T1000 (cell line): ENCODE measurements around the gene MYLK.
"Not testable (repeated sequence)": the region's sequence is repeated elsewhere in the genome, so short reads cannot be mapped to it uniquely, and the experiment has no call there.

Source experiments
- DNase-seq: peaks from one replicate; lab custom pipeline; 2025; ENCODE audit warnings: mixed read lengths; lab: John Stamatoyannopoulos, UW

Gene MYLK

DNA sequence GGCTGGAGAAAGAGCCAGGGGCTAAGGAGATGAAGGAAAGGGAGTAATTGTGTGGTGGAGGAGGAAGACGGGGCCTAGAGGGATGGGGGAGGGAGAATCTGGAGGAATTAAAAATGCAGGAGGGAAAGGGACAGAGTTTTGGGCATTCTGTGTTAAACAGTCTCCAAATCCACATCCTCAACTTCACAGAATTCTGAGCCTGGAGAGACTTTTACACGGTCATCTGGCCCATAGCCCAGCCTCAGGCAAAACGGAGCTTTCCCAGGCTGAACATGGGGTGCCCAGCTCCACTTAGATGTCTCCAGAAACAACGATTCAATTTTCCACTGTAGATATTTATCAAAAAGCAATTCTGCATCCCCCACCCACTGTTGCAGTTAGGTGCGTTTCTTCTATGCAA is 161.7 kb downstream of the MYLK start:
- no peak for DNase-seq

DNA sequence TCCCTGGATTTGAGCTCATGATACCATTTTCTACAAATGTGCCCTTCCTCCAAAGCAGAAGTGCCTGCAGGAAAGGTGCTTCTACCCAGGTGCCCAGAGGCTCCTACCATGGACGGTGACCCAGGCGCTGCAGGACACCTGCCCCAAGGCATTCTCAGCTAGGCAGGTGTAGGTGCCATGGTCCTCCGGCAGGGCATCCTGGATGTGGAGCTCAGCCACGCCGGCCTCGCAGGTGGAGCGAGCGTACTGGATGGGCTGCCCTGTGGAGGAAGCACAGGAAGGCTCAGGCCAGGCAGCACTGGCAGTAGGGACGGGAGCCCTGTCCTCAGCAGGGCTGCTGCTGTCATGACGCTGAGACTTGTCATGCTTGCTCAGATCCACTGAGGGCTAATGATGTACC is 162.1 kb downstream of the MYLK start:
- no peak for DNase-seq

DNA sequence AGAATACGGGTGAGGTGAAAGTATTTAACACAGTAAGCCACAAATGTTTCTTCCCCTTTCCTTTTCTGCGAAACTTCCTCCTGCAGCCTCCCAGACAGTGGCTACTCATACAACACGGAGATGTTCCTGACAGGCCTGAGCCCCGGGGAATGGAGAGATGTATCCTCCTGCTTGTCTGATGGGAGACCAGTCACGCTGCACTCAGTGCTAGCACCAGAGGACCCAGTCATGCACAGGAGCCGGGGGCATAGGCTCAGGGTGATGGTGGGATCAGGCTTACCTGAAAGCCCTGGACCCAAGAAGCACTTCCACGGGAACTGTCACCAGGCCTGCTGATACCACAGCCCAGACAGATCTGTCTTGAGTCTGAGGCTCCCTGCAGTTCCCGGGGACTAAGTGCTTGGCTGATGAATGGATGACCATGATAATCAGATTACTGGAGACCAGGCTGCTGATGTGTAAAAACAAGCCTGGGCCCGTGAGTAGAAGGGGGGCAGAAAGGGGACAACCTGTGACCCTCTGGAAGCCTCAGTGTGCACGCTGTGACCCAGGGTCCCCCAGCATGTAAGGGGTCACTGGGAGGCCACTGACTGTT is 162.9 kb downstream of the MYLK start:
- DNase-seq, result not testable (repeated sequence)

DNA sequence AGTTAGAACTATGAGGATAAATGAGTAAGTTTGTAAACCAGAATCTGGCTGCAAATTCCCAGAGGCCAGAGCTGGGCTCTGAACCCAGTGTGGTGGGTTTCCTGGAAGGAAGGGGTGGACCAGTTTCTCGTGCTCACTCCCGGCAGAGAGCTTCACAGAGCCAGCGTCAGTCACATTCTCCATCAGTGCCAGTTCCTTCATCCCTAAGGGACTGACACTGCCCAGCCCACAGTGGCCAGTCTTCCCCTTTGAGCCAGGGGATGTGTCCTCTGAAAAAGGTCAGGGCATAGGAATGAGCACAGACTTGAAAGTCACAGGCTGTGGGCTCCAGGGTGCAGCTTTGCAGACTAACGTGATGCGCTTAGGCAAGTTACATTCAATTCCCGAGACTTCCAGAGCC is 163.5 kb downstream of the MYLK start:
- DNase-seq, result no peak

DNA sequence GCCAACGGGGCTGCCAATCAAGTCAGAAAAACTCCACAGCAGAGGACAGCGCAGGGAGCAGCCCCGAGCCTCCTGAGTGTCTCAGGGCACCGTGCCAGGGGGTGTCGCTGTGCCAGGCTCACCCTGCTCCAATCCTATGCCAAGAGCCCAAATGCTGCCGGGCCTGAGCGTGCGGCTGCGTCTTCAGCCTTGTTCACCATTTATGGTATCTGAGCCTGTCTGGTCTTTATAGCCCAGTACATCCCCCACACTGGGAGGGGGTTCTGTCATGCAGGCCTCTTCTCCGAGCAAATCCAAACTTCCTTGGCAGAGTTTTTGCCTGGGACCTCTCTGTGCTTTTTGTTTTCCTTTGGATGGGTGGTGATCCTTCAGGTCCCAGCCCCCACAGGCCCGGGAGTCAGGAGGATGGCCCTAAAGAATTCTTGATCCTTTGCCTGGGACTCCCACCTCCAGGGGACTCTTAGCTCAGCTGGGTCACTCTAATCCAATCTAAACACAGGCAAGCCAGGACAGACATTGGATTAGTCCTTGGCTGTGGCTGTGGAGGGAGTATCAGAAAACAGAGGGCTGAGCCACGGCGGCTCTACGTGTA is 164.2 kb downstream of the MYLK start:
- DNase-seq, result no peak

DNA sequence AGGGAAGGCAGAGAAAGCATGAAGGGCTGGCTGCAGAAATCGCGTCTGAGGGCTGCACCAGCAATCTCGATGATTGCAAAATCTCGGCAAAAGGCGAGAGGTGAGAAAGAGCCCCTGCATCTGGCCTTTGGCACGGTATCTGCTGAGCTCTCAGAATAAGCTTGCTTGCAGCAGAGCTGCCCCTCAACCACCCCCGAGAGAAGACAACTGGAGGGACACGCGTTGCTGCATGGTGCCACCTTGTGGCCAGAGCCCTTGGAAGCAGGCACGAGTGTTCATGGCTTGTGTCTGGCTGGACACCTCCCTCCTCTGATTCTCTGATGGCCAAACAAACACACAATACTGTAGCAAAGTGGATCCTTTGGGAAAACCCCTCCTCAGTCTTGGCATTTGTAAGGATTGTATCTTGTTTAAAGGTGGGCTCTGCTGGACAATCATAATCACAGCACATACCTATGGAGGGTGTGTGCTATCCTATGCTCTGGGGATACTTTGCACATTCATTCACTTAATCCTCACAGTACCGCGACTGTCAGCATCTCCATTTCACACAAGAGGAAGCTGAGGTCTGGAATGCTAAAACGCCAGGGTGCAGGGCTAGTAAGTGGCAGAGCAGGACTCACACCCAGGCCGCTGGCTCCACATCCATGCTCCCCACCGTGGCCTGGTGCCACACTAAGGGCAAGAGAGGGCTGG is 164.9 kb downstream of the MYLK start:
- peak; percentile 30 for DNase-seq

DNA sequence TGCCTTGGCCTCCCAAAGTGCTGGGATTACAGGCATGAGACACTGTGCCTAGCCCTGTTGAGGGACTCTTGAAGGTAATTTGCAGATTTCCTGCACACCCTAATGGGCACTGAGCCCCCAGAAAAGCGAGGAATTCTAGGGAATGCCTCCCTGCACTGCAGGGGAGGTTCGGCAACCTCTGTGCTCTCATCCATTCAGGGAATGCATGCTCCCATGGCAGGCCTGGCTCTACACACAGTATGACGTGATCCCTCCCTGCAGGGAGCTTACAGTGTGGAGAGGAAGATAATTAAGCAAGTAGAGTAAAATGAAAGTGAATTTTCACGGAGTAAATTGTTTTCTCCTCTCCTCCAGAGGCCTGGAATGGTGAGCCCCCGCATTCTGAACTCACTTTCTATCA is 166.0 kb downstream of the MYLK start:
- no peak for DNase-seq

DNA sequence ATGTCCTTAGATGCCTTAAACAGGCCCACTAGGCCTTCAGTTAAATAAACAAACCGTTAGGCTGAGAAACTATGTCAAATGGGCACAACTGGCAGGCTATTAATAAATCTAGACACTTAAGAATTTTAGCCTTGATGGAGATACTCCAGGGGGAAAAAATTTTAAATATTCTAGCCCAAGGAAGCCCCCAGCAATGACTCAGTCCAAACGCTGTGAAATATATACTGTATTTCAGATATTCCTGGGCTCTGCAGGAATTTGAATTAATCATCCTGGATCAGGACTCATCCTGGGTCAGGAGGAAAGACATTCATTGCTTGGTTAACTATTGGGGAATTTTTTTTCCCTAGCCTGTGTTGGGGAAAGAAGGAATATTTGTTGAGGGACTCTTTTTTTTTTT is 166.7 kb downstream of the MYLK start:
- not testable (repeated sequence) for DNase-seq

DNA sequence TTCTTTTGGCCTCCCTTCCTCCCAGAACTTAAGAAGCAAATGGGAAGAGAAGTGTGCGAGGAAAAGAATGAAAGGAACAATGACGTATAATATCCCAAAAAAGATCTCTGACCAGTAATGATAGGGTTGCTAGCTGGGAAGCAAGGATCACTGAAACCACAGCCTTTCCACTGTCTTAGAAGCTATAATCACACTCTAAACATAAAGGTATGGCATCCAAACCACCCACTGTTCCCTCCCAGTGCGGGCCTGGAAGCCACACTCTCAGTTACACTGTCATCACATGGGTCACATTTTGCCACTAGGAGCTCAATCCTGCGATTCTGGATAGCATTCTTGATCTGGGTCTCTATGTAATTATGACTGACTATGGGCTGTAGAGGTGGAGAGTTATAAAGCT is 167.7 kb downstream of the MYLK start:
- no peak for DNase-seq

DNA sequence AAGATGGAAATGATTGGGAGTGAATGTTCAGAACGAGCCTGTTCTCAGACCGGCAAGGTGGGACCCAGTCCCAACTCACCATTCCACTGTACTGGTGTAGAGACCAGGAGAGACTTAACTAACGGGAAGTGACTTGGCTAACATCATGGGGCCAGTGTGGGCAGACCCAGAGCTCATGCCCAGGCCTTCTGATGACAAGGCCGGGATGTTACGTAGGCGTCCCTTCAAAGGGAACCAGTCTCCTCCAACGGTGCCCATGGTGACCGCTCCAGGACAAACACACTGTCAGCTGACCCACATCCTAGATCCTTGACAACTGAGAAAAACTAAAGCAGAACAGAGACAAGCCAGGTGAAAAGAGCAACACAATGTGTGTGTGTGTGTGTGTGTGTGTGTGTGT is 170.9 kb downstream of the MYLK start:
- no peak for DNase-seq

DNA sequence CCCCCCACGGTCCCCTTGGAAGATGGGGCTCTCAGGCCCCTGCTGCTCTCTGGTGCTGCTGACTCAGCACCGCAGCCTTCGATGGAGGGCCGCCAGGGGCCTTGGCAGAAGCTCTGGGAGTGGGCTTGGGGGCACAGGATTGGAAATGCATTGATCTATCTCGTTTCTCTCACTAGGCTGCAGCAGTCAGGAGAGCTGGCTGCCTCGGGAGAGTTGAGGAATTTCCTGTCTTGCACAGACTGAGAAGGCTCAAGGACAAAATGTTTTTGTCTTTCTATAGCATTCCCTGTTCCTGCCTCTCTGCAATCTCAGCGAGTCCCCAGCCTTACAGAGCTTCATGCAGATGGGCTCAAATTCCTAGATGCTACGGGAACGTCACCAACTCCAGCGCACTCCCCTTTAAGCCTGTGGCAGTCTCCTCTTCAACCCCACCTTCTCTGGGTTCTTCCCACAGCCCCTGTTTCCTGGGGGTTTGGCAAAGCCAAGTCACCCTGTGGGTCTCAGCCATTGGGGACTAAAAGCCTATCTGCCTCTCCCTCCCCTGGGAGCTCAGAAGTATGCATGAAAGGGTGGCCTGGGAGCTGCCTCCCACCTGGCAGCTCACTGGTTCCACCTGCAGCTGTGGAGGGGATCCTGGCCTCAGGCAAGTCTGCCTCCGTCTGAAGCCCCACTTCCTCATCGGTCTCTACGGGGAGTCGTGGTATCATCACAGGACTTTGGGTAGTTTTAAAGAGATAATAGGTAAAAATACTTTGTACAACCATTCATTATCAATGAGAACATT is 171.9 kb downstream of the MYLK start:
- DNase-seq, result no peak

DNA sequence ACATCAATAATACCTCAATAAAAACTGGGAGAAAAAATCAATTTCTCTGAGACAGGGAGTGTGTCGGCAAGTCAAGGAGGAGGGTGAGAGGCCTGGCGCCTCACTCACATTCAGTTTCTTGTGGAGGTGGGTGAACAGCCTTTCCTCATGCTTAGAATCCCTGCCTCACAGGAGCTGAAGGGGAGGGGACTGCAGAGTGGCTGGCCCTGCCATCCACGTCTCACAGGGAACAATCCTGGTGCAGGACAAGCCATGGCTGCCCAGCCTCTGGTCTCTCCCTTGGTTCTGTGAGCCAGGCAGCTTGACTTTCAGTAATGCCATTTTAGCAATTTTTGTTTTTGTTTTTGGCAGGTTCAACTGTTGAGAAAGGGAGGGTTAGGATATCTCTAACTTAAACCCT is 172.8 kb downstream of the MYLK start:
- no peak for DNase-seq

DNA sequence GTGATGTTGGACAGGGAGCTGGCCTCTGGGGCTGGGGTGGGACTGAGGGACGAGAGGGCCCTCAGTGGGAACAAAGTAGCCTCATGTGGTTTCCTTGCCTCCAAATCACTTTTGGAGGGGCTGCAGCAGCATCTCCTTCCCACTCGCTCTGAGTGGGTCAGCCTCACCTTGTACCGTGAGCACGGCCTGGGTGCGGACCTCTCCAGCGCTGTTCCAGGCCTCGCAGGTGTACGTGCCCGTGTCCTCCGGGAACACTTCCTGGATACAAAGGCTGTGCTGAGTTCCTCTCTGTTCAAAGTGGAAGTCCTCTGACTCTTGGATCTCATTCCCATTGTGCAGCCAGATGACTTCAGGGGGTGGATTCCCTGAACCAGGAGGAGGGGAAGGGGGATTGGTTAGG is 175.6 kb downstream of the MYLK start:
- no peak for DNase-seq

DNA sequence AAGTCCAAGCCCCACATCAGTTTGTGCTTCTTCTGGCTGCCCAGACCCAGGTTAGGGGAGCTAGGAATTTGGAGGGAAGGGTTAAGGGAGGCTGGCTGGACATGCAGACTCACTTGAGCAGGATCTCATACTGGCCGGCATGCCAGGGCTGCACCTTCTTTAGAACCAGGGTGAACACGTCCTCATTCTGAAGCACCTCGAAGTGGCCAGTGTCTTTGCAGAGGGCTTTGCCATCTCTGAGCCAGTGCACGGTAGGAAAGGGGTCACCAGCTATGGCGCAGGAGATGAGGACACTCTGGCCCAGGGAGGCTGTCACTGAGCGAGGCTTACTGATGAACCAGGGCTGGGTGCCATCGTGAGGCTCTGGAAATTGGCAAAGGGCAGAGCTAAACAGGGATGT is 176.5 kb downstream of the MYLK start:
- DNase-seq, result not testable (repeated sequence)

DNA sequence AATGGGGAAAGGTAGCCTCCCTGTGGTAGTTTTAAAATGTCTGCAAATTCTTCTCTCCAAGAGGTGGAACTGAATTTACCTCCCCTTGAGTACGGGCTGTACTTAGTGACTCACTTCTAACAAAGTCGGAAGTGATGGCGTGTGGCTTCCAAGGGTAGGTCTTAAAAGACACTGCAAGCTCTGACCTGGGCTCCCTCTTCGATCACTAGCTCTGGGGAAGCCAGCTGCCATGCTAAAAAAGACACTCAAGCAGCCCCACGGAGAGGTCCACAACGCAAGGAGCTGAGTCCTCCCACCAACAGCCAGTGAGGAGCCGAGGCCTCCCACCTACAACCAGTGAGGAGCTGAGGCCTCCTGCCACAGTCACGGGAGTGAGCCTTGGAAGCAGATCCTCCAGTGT is 177.3 kb downstream of the MYLK start:
- no peak for DNase-seq

DNA sequence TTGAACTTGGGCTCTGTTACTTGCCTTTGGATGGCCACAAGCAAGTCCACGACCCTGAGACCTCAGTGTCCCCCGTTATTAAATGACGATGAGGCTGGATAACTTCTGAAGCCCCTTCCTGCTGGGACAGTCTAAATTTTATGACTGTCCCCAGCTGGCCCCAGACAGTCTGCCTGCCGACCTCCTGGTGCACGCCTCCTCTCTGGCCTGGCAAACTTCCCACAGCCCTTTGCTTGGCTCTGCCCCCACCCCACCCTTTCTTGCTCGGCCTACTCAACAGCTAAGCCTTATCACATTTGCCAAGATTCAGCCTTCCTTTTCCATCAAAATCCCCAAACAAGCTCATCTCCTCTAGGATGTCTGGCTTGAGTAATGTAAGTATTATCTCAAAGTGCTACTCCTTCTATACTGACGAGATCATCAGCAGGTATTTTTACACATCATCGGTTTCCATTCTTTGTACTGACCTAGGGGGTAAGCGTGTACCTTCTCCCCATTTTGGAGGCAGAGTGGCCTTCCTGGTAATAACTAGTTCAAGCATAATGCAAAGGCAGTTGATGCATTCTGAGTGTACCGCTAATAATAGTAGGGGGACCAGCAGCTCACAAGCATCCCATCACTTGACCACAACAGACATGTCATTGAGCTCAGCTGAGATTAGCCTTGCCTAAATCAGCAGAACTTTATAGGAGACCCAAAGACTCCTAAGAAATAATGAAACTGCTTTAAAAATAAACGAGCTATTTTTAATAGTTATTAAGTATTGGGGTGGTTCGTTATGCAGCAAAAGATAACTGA is 178.4 kb downstream of the MYLK start:
- DNase-seq, result no peak

DNA sequence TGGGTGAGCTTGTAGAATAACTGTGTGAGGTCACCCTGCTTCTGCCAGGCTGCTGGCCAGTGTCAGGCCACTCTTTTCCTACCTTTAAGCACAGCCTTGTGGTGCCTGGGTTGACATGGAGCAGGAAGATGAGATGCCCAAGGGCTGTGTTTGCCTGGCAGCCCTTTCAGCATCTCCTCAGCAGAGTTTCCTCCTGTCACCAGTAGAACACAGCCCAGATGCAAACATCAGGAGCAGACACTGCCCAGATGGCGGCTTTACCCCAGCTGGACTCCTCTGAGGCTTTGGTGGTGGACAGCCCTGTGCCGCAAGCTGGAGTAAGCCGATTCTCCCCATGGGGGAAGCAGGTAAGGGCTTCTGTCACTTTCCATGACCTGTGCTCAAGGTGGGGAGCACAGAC is 180.5 kb downstream of the MYLK start:
- not testable (repeated sequence) for DNase-seq

DNA sequence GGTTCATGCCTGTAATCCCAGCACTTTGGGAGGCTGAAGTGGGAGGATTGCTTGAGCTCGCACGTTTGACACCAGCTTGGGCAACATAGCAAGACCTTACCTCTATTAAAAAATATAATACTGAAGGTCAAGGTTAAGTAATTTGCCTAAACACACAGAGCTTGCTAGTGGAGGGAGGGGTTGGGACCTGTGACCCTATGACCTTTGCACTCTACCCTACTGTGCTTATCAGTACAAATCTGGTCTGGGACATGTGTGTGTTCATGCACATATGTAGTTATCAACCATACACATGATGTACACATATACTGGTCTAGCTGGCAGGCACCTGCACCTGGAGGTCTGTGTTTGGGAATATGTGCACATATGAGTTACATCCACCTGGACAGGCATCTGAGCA is 181.4 kb downstream of the MYLK start:
- no peak for DNase-seq

DNA sequence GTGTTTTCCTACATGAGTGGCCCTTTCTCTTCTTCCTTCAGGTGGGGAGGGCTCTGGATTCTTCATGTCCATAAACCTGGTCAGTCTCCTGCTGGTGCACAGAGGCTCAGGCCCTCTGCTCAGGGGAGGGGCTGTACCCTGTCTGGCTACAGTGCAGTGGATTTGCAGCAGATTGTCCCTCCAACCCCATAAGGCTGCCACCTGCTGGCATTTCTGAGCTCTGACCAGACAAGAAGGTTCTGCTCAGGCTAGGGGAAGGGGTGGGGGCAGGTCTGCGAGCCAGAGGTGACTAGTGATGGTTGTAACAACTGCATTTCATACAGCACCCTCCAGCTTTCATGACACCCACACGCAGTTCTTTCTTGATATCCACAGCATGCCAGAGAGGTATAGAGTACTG is 182.1 kb downstream of the MYLK start:
- not testable (repeated sequence) for DNase-seq

DNA sequence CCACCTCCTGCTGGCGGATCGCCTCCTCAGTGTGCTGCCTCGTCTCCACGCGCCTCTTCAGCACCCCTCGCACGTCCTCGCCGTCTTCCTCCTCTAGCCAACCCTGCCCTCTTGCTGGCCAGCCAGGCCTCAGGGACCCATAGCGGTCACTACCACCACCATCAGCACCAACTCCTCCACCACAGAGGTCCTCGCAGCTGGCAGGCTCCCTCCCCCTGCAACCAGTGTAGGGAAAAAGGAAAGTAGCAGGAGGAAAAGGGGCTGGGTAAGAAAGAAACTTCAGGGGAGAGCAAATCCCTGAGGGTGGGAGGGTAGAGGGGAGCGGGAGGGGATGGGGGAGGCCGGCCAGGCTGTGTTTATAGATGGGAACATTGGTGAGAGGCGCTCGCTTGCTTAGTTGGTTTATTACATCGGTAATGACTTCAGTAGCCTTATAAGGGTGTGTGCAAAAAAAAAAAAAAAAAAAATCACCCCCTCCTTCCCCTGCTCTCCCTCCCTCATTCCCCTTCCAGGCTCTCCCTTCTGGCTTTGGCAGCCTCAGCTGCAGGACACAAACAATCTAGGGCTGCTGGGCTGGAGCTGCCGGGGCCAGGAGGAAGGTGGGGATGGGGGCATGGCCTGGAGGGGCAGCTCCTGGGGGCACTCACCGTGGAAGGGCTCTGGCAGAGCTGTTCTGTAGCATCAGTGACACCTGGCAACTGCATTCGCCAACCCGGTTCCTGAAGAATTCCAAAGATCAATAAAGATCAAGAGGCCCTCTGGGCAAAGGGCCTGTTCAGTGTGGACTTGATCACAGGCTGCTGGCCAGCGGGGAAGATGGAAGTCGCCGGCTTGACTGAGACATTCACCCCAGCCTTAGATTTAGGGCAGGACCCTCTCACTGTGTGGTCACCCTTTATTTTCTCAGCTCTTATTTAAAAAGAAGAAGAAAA is 183.1 kb downstream of the MYLK start:
- no peak for DNase-seq

DNA sequence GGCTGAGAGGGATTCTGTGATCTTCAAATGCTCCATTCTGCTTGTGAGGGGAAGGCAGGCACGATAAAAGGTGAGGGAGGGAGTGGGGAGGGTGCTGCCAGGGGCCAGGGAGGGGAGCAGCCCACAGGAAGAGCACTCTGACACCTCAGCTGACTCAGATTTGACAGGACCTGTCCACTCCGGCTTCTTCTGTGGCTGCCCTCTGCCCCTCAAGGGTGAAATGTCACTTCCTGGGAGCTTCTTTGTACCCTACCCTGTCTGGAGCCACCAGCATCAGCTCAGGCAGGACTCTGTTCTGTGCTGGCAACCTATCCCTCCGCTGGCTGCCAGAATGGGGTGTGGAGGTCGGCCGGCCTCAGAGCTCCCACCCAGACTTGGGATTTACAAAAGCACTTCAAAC is 185.3 kb downstream of the MYLK start:
- DNase-seq, result no peak
